Stimulated activated CD8-positive, alpha-beta memory T cell treated with anti-CD3 and anti-CD28 coated beads, Interleukin-4, amount 100 ng/mL, for 1 hour (primary cell): ENCODE results near the gene TMEM242.
A peak's percentile ranks its signal among the peaks of the same experiment; 100 is the strongest.
"Not testable (repeated sequence)": the region's sequence is repeated elsewhere in the genome, so short reads cannot be mapped to it uniquely, and the experiment has no call there.

Experiments
- DNase-seq, 2 donors: peaks; one replicate each; pipeline ENCODE4 v3.0.0-alpha.2; 2020; ENCODE audit warnings: low read depth in 2 of 2, low spot score in 1 of 2

TMEM242 gene

GRCh38 chr6:157323255-157323965, at the start of gene TMEM242:
Gene TMEM242, minus strand, starts transcription at chr6:157323519. Its CDS starts 20 bp downstream, at chr6:157323499.
- DNase-seq: peak; percentile 64 to 78

GRCh38 chr6:157372501-157373280, 49.4 kb upstream of the TMEM242 start:
- no peak for DNase-seq

- no peak for DNase-seq
These were observed 47.4 kb upstream of the TMEM242 start for GRCh38 chr6:157370755-157371154.

GRCh38 chr6:157368359-157369049, 45.2 kb upstream of the TMEM242 start:
- DNase-seq: no peak

GRCh38 chr6:157366648-157367047, 43.3 kb upstream of the TMEM242 start:
- DNase-seq: no peak

GRCh38 chr6:157364705-157365104, 41.4 kb upstream of the TMEM242 start:
- DNase-seq: no peak

- DNase-seq: no peak
These were observed 38.6 kb upstream of the TMEM242 start for GRCh38 chr6:157361886-157362285.

- no peak for DNase-seq
These were observed 35.0 kb upstream of the TMEM242 start for GRCh38 chr6:157358287-157358686.

- no peak for DNase-seq
These were observed 23.1 kb upstream of the TMEM242 start for GRCh38 chr6:157346373-157346772.

GRCh38 chr6:157343732-157344131, 20.4 kb upstream of the TMEM242 start:
- DNase-seq: no peak

GRCh38 chr6:157339432-157339831, 16.1 kb upstream of the TMEM242 start:
- DNase-seq: no peak

- no peak for DNase-seq
These were observed 14.4 kb upstream of the TMEM242 start for GRCh38 chr6:157337751-157338150.

GRCh38 chr6:157337276-157337675, 14.0 kb upstream of the TMEM242 start:
- not testable (repeated sequence) for DNase-seq

GRCh38 chr6:157335829-157336228, 12.5 kb upstream of the TMEM242 start:
- no peak for DNase-seq

- no peak for DNase-seq
These were observed 10.6 kb upstream of the TMEM242 start for GRCh38 chr6:157333956-157334355.

- no peak for DNase-seq
These were observed 10.2 kb upstream of the TMEM242 start for GRCh38 chr6:157333537-157333936.

GRCh38 chr6:157332813-157333212, 9.5 kb upstream of the TMEM242 start:
- DNase-seq: no peak

GRCh38 chr6:157330831-157331230, 7.5 kb upstream of the TMEM242 start:
- no peak for DNase-seq

GRCh38 chr6:157329829-157330228, 6.5 kb upstream of the TMEM242 start:
- no peak for DNase-seq

GRCh38 chr6:157328108-157328692, 4.9 kb upstream of the TMEM242 start:
- no peak for DNase-seq

GRCh38 chr6:157326979-157327378, 3.7 kb upstream of the TMEM242 start:
- DNase-seq: no peak
